Measurements from ENCODE around the gene PEX11B.

Gene PEX11B

DNA sequence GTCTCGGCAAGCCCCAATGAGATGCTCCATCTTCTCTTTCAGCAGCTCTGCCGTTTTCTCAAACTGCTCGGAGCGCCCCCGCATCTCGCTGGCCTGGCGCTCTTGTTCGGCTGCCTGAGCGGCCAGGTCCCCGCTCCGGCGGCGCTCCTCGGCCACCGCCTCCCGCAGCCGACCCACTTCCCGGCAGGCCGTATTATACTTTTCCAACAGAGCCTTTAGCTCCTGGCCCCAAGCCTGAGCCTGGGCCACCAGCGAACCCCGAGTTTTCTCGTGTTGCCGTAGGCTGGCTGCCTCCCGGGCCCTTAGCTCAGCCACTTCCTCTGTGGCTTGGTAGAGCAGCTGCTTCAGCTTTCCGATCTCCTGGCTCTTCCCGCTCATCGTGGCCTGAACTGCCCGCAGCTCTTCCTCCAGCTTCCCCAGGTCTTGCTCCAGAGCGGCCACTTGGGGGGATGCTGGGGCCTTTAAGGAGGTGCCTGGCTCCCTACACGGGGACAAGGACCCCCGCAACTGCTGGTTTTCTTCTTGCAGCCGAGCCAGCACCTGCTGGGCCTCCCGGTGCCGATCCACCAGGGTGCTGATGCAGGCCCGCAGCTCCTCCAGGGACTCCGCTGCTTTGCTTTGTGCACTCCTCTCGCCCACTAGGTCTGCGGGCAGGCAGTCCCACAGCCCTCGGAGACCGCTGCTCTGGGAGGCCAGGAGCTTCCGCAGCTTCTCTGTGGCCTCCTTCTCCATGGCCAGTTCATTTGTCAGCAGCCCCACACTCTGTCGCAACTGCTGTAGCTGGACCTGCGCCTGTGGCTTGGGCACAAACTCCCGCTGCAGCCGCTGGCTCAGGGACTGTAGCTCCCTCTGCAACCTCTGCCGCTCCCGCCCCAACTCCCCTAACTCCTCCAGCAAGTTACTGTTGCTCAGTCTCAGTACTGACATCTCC, 46.3 kb downstream of the PEX11B start:
- DNase-seq (ENCODE audit: low read depth), result no peak

DNA sequence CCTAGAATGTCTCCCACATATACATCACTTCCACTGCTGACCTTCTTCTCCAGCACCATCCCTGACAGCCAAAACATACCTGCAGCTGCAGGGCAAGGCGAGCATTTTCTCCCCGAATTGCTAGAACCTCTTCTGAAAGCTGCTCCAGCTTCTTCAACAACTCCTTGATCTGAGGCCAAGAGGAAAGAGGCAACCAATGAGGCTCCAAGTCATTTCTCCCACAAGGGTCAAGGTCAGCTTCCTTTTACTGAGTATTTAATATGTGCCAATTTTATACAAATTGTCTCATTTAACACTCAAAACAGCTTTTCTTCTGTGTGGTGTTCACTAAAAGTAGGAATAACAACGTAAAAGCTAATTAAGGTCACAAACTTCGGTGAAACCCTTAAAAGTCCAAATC, 50.3 kb downstream of the PEX11B start:
- no peak for DNase-seq (ENCODE audit: low read depth)

- DNase-seq (ENCODE audit: low read depth), result no peak
Measured at GRCh38 chr1:145863282-145864018, 55.1 kb downstream of the PEX11B start.
